Renal cortical epithelial cell (primary cell): ENCODE results near the gene ACBD6. TPM values are rescaled to one million over a fixed set of nuclear protein-coding genes. Genes with fewer than 3 reads are reported as not detected.
A peak's percentile ranks its signal among the peaks of the same experiment; 100 is the strongest.

ENCODE experiments used
- DNase-seq: peaks from one replicate; pipeline ENCODE4 v3.0.0-alpha.2; 2011; ENCODE audit warnings: low read depth
- total RNA-seq: library from RNA; depleted of rRNA; stranded (reverse); fragments of >200 nt; gene quantifications from 2 replicates; pipeline ENCODE4 v1.2.3, GENCODE V29; 2014

ACBD6 gene
- total RNA-seq, 1 donor from 2014 or later: 41.0 TPM

GRCh38 chr1:180241716-180242544 is 260.4 kb downstream of the ACBD6 start:
- peak; percentile 17 for DNase-seq

GRCh38 chr1:180239145-180240096 is 263.0 kb downstream of the ACBD6 start:
- DNase-seq: no peak

GRCh38 chr1:180238675-180239074 is 263.7 kb downstream of the ACBD6 start:
- DNase-seq: no peak

Other genes starting within 250 kb of the ACBD6 start
- not detected in 2 replicates for gene OVAAL, start 56.4 kb upstream of the ACBD6 start, total RNA-seq
- gene XPR1, start 129.4 kb upstream of the ACBD6 start, total RNA-seq: 35.4 and 53.6 TPM in 2 replicates